Heart left ventricle (tissue), 13 donors: ENCODE results near the gene TSPAN31.

ENCODE experiments used
- POLR2A ChIP-seq, 2 donors: fragments of 450-650 bp; IDR thresholded peaks; one replicate each; pipeline ENCODE4 v1.6.1; 2017; ENCODE audit warnings: antibody characterized with exemption in 2 of 2, mild to moderate bottlenecking in 2 of 2, moderate library complexity in 2 of 2
- TF ChIP-seq, protein P1 (sequence below), 12 donors: fragments of 200-600 bp; sonication (generic) in 4 of 12; IDR thresholded peaks; one replicate each; pipeline versions ENCODE4 v1.5.0 to v1.8.0; 2018 to 2022; ENCODE audit warnings: antibody characterized with exemption in 12 of 12, mild to moderate bottlenecking in 5 of 12
- donor health status: ischemic (EF 13 %, LVEDD 7.1; RV severe dilation, severe dysfunction).
- donor health status: DM: no; HTN: yes; CAD: no.
- donor health status: DM: no; HTN: no; CAD: no.
- donor health status: ischemic (EF 25% LVEDD 6.9; RV normal size, moderate dysfunction).
- donor health status: ischemic (EF 25% LVEDD 5.7; RV mildly dilated, moderate dysfunction).
- donor health status: ischemic (EF 35%, LVEDD 5.7; RV mildly dilated, moderate dysfunction).
- donor health status: nonischemic (EF 11% LVEDD 7.7; RV severe dilation, severe dysfunction).
- donor health status: DM: yes; HTN: yes; CAD: no.
- donor health status: PGD.
- donor health status: ischemic (EF 29% LVEDD 5.4; RV normal size, mild dysfunction).
- donor health status: nonischemic (EF 23%, LVEDD 6.1; RV moderate dilation, normal function).

DNA sequence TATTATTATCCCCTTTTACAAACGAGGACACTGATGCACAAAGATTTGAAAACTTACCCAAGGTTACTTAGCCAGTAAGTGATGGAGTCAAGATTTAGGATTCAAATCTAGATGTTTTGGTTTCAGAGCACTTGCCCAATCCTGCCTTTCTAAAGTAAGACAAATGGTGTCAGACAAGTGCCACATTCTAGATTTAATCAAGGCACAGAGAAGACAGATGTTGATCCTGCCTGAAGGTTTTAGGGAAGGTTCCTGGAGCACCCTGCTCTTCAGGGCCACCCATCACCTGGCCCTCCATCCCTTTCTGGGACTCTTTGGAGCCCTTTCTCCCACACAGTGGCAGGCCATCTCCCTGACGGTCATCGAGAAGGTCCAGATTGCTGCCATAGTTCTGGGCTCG lies 12.9 kb downstream of the TSPAN31 start:
- TF ChIP-seq POLR2A (IDR thresholded peaks at IDR 0.05) = no peak
- TF ChIP-seq, protein P1, sequence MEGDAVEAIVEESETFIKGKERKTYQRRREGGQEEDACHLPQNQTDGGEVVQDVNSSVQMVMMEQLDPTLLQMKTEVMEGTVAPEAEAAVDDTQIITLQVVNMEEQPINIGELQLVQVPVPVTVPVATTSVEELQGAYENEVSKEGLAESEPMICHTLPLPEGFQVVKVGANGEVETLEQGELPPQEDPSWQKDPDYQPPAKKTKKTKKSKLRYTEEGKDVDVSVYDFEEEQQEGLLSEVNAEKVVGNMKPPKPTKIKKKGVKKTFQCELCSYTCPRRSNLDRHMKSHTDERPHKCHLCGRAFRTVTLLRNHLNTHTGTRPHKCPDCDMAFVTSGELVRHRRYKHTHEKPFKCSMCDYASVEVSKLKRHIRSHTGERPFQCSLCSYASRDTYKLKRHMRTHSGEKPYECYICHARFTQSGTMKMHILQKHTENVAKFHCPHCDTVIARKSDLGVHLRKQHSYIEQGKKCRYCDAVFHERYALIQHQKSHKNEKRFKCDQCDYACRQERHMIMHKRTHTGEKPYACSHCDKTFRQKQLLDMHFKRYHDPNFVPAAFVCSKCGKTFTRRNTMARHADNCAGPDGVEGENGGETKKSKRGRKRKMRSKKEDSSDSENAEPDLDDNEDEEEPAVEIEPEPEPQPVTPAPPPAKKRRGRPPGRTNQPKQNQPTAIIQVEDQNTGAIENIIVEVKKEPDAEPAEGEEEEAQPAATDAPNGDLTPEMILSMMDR (IDR thresholded peaks at IDR 0.05) = no peak
